ENCODE data around the gene MCC. TPM values are rescaled to one million over a fixed set of nuclear protein-coding genes. Genes with fewer than 3 reads are reported as not detected.
A peak's percentile ranks its signal among the peaks of the same experiment; 100 is the strongest.

MCC gene
- total RNA-seq, 1 experiment from 2014 or later: 0.41 TPM

DNA sequence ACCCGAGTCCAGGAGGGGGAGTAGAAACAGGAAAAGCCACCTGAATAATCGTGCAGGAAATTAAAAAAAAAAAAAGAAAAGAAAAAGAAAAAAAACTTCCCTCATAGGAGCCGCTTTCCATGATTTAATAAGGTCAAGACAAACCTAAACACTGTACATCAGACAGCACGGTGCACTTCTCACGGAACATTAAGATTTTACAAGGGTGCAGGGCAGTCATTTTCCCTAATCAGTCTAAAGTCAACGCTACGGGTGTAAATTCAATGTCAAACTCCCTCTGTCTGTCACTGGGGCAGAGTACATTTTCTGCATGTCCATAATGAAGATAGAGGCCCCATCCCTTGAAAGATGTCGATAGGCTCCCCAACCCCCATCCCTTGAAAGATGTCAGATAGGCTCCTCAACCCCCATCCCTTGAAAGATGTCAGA lies 193.1 kb downstream of the MCC start:
- Histone ChIP-seq H3K36me3 (ENCODE audit: control insufficient read depth, insufficient read depth, low read length) (no peaks in the 10 kb centered on the region), H3K9me3 (ENCODE audit: control insufficient read depth, insufficient read depth, low read depth, low read length) (no peaks in the 10 kb centered on the region), H3K27ac (ENCODE audit: low read length) (no peak overlapping the region), H3K27me3 (ENCODE audit: control insufficient read depth, insufficient read depth, low read length) (peaks cover 34% of the 10 kb centered on the region), H3K4me1 (ENCODE audit: control insufficient read depth, insufficient read depth, low read length) (peaks cover 4% of the 10 kb centered on the region; the same call in 1 of the 2 replicates), H3K4me3 (ENCODE audit: low read depth in 2 of 2, low read length in 2 of 2) (peak overlapping the region; percentile 53 to 56)
- BruUV-seq (replicated peaks): no TSS peak
- DNase-seq (ENCODE audit: low read depth, low spot score) (no peak), ATAC-seq (no peak)
- CTCF ChIA-PET: no interaction called here
- TF ChIP-seq, protein P1, sequence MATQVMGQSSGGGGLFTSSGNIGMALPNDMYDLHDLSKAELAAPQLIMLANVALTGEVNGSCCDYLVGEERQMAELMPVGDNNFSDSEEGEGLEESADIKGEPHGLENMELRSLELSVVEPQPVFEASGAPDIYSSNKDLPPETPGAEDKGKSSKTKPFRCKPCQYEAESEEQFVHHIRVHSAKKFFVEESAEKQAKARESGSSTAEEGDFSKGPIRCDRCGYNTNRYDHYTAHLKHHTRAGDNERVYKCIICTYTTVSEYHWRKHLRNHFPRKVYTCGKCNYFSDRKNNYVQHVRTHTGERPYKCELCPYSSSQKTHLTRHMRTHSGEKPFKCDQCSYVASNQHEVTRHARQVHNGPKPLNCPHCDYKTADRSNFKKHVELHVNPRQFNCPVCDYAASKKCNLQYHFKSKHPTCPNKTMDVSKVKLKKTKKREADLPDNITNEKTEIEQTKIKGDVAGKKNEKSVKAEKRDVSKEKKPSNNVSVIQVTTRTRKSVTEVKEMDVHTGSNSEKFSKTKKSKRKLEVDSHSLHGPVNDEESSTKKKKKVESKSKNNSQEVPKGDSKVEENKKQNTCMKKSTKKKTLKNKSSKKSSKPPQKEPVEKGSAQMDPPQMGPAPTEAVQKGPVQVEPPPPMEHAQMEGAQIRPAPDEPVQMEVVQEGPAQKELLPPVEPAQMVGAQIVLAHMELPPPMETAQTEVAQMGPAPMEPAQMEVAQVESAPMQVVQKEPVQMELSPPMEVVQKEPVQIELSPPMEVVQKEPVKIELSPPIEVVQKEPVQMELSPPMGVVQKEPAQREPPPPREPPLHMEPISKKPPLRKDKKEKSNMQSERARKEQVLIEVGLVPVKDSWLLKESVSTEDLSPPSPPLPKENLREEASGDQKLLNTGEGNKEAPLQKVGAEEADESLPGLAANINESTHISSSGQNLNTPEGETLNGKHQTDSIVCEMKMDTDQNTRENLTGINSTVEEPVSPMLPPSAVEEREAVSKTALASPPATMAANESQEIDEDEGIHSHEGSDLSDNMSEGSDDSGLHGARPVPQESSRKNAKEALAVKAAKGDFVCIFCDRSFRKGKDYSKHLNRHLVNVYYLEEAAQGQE (IDR thresholded peaks at IDR 0.05; ENCODE audit: insufficient read depth in 1 of 2, low read depth in 2 of 2, low read length in 1 of 2): no peak
- TF ChIP-seq POLR2AphosphoS5 (IDR thresholded peaks at IDR 0.05; ENCODE audit: low read depth, low read length) (no peak), TCF7L2 (IDR thresholded peaks at IDR 0.05; ENCODE audit: low read depth, low read length) (no peak), SIN3A (IDR thresholded peaks at IDR 0.05; ENCODE audit: borderline replicate concordance, insufficient read depth, low read depth, low read length) (no peak)
- TF ChIP-seq, protein P2, sequence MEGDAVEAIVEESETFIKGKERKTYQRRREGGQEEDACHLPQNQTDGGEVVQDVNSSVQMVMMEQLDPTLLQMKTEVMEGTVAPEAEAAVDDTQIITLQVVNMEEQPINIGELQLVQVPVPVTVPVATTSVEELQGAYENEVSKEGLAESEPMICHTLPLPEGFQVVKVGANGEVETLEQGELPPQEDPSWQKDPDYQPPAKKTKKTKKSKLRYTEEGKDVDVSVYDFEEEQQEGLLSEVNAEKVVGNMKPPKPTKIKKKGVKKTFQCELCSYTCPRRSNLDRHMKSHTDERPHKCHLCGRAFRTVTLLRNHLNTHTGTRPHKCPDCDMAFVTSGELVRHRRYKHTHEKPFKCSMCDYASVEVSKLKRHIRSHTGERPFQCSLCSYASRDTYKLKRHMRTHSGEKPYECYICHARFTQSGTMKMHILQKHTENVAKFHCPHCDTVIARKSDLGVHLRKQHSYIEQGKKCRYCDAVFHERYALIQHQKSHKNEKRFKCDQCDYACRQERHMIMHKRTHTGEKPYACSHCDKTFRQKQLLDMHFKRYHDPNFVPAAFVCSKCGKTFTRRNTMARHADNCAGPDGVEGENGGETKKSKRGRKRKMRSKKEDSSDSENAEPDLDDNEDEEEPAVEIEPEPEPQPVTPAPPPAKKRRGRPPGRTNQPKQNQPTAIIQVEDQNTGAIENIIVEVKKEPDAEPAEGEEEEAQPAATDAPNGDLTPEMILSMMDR (IDR thresholded peaks at IDR 0.05): no peak
- in situ Hi-C loops (cut with HindIII; ENCODE audit: low pct_unique_long_range_greater_than_20kb, low sequenced_read_pairs) (no loop called here), intact Hi-C loops (cut with micrococcal nuclease; ENCODE audit: unreplicated experiment) (no loop called here)
- POLR2A ChIA-PET: interaction anchor here (0.7 kb wide), 1 partner anchor 252 kb away, joined by 10 read pairs; no protein-coding TSS in a partner anchor

DNA sequence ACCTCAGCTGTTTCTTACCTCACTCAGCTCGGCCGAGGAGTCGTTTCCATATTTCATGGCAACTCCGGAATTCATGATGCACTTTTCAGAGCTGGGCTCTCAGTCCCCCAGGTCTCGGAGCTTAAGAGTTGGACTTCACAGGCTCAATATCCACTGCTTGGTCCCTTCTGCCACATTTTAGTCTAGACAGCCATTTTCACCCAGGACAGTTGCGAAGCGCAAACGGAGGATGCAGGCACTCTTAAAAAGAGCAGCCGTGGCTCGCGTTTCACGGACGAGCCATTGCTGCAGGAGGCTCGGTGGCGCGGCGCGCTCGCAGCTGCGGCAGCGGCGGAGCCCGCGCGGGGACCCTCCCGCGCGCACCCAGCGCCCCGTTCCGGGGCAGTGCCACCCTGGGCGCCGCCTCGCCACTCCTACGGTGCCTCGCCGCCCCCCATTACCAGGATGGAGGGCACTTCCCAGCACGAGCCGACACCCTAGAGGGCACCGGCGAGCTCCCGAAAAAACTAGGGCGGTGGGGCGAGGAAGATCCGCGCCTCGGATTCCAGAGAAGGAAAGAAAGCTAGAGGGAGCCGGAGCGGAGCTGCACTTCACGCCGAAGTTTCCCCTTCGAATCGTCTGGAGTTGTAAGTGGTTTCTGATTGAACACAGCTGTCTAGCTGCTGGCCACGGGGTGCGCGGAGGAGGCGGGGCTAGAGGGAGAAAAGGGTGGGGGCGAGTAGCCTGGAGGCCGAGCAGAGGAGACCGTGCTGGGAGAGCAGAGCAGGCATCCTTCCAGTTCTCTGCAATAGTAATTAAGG lies 193.7 kb downstream of the MCC start:
- H3K36me3 ChIP-seq (ENCODE audit: control insufficient read depth, insufficient read depth, low read length): no peaks in the 10 kb centered on the region
- ATAC-seq: peak; percentile 92
- H3K4me3 ChIP-seq (ENCODE audit: low read depth in 2 of 2, low read length in 2 of 2): peak overlapping the region; percentile 53 to 56
- in situ Hi-C loops (cut with HindIII; ENCODE audit: low pct_unique_long_range_greater_than_20kb, low sequenced_read_pairs): no loop called here
- POLR2A ChIA-PET: interaction anchor here (0.7 kb wide), 1 partner anchor 251 kb away, joined by 10 read pairs; no protein-coding TSS in a partner anchor
- no TSS peak for BruUV-seq (replicated peaks)
- intact Hi-C loops (cut with micrococcal nuclease; ENCODE audit: unreplicated experiment): no loop called here
- H3K4me1 ChIP-seq (ENCODE audit: control insufficient read depth, insufficient read depth, low read length): peaks cover 4% of the 10 kb centered on the region; the same call in 1 of the 2 replicates
- no peak for DNase-seq (ENCODE audit: low read depth, low spot score)
- peaks cover 37% of the 10 kb centered on the region for H3K27me3 ChIP-seq (ENCODE audit: control insufficient read depth, insufficient read depth, low read length)
- TF ChIP-seq, protein P2 (IDR thresholded peaks at IDR 0.05): peak; percentile 40
- no peak for TF ChIP-seq POLR2AphosphoS5 (IDR thresholded peaks at IDR 0.05; ENCODE audit: low read depth, low read length)
- no peak overlapping the region for H3K27ac ChIP-seq (ENCODE audit: low read length)
- CTCF ChIA-PET: interaction anchor here (0.6 to 0.7 kb wide), 2 partner anchors 289 to 299 kb away, joined by 3 to 4 read pairs; no protein-coding TSS in a partner anchor
- H3K9me3 ChIP-seq (ENCODE audit: control insufficient read depth, insufficient read depth, low read depth, low read length): no peaks in the 10 kb centered on the region

All from Panc1 (cell line).